IMR-90 (cell line): Measurements from ENCODE around the gene ZAP70.

Source experiments
- BHLHE40 ChIP-seq: fragments of 150-350 bp; IDR thresholded peaks from 2 replicates; pipeline ENCODE4 v1.6.1; 2016; ENCODE audit warnings: mild to moderate bottlenecking, low read depth, low read length
- CEBPB ChIP-seq: IDR thresholded peaks from 2 replicates; pipeline ENCODE4 v1.6.1; 2012; ENCODE audit warnings: low read depth, low read length, improper control_type of control experiment
- CHD1 ChIP-seq: IDR thresholded peaks from 2 replicates; pipeline ENCODE4 v1.6.1; 2012; ENCODE audit warnings: low read depth, low read length, improper control_type of control experiment
- MAFK ChIP-seq: IDR thresholded peaks from 2 replicates; pipeline ENCODE4 v1.6.1; 2012; ENCODE audit warnings: low read depth, low read length, improper control_type of control experiment
- MAZ ChIP-seq: IDR thresholded peaks from 2 replicates; pipeline ENCODE4 v1.6.1; 2012; ENCODE audit warnings: low read depth, mild to moderate bottlenecking, low read length, improper control_type of control experiment, moderate library complexity, borderline replicate concordance
- MXI1 ChIP-seq: IDR thresholded peaks from 2 replicates; pipeline ENCODE4 v1.6.1; 2012; ENCODE audit warnings: low read depth, mild to moderate bottlenecking, low read length, moderate library complexity, borderline replicate concordance
- POLR2A ChIP-seq: IDR thresholded peaks from 2 replicates; pipeline ENCODE4 v1.6.1; 2012; ENCODE audit warnings: mild to moderate bottlenecking, low read depth, low read length
- RAD21 ChIP-seq: IDR thresholded peaks from 2 replicates; pipeline ENCODE4 v1.6.1; 2012; ENCODE audit warnings: low read length, improper control_type of control experiment
- RFX5 ChIP-seq: IDR thresholded peaks from 2 replicates; pipeline ENCODE4 v1.8.0; 2012; ENCODE audit warnings: low read depth, mild to moderate bottlenecking, low read length, moderate library complexity
- SMC3 ChIP-seq: fragments of 150-350 bp; IDR thresholded peaks from 2 replicates; pipeline ENCODE4 v1.6.1; 2016; ENCODE audit warnings: low read depth, mild to moderate bottlenecking, antibody characterized with exemption, low read length, moderate library complexity
- TF ChIP-seq, protein P1 (sequence below): conservative IDR thresholded peaks from 2 replicates; pipeline ENCODE4 v1.5.1; 2012; ENCODE audit warnings: mild to moderate bottlenecking, low read depth, low read length, improper control_type of control experiment
- TF ChIP-seq, protein P2 (sequence below): fragments of 150-350 bp; IDR thresholded peaks from 2 replicates; pipeline ENCODE4 v1.6.1; 2017; ENCODE audit warnings: mild to moderate bottlenecking, antibody characterized with exemption, low read length, low read depth

DNA sequence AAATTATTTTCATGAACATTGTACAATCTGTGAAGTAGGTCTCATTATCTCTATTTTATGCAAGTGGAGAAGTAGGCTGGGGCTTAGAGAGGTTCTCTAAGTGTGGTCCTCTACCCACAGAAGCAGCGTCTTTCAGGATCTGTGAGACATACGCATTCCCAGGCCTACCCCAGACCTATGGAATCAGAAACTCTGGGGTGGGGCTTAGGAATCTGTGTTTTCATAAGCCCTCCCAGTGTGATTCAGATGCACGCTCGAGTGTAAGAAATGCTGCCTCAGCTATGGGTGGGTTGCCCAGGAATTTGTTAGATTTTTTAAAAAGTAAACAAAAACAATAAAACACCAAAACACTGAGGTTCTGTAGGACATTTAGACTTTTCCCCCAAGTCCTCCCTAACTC, 14.8 kb upstream of the ZAP70 start:
- TF ChIP-seq, protein P1, sequence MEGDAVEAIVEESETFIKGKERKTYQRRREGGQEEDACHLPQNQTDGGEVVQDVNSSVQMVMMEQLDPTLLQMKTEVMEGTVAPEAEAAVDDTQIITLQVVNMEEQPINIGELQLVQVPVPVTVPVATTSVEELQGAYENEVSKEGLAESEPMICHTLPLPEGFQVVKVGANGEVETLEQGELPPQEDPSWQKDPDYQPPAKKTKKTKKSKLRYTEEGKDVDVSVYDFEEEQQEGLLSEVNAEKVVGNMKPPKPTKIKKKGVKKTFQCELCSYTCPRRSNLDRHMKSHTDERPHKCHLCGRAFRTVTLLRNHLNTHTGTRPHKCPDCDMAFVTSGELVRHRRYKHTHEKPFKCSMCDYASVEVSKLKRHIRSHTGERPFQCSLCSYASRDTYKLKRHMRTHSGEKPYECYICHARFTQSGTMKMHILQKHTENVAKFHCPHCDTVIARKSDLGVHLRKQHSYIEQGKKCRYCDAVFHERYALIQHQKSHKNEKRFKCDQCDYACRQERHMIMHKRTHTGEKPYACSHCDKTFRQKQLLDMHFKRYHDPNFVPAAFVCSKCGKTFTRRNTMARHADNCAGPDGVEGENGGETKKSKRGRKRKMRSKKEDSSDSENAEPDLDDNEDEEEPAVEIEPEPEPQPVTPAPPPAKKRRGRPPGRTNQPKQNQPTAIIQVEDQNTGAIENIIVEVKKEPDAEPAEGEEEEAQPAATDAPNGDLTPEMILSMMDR, result no peak
- TF ChIP-seq POLR2A (no peak), SMC3 (no peak), CEBPB (no peak), CHD1 (no peak), MAFK (no peak), RFX5 (no peak), MXI1 (no peak), BHLHE40 (no peak), MAZ (no peak), RAD21 (no peak)
- TF ChIP-seq, protein P2, sequence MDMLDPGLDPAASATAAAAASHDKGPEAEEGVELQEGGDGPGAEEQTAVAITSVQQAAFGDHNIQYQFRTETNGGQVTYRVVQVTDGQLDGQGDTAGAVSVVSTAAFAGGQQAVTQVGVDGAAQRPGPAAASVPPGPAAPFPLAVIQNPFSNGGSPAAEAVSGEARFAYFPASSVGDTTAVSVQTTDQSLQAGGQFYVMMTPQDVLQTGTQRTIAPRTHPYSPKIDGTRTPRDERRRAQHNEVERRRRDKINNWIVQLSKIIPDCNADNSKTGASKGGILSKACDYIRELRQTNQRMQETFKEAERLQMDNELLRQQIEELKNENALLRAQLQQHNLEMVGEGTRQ, result no peak
